Stimulated activated naive CD8-positive, alpha-beta T cell treated with anti-CD3 and anti-CD28 coated beads, Interleukin-15, Interleukin-2, amounts not matched to agents 100 U/mL and 50 U/mL, for 24 hours (primary cell): ENCODE measurements around the gene TRPC6.
"Not testable (repeated sequence)": the region's sequence is repeated elsewhere in the genome, so short reads cannot be mapped to it uniquely, and the experiment has no call there.

Source experiments
- ATAC-seq: fragments of 150-1000 bp; cut with Tn5 transposase; one replicate; pipeline ENCODE4 v1.10.0; 2021
- DNase-seq: peaks from one replicate; pipeline ENCODE4 v3.0.0; 2021

TRPC6 gene

DNA sequence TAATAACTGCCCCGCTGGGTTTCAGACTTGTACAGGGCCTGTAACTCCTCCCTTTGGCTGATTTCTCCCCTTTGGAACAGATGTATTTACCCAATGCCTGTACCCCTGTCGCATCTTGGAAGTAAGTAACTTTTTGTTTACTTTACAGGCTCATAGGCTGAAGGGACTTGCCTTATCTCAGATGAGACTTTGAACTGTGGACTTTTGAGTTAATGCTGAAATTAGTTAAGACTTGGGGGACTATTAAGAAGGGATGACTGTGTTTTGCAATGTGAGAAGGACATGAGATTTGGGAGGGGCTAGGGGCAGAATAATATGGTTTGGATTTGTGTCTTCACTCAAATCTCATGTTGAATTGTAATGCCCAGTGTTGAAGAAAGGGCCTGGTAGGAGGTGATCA, 62.0 kb downstream of the TRPC6 start:
- no peak for DNase-seq
- ATAC-seq, result no peak

DNA sequence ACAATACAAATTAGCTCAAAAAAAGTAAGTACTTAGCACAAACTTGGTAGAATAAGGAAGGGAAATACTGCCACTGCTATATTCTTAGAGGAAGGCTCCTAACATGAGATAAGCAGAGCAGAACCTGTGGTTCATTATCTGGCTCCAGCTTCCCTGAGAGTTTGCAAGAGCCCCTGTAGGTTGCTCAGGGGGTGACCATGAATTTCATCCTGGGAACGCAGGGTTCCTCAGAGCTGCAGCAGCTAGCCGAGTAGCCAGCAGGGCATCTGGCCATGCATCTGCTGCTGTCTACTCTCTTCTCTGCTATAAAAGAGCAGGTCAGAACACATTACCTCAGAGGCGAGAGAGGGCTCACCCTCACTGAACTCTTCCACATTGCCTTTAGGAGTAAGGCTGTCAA, 67.3 kb downstream of the TRPC6 start:
- ATAC-seq (no peak), DNase-seq (no peak)

DNA sequence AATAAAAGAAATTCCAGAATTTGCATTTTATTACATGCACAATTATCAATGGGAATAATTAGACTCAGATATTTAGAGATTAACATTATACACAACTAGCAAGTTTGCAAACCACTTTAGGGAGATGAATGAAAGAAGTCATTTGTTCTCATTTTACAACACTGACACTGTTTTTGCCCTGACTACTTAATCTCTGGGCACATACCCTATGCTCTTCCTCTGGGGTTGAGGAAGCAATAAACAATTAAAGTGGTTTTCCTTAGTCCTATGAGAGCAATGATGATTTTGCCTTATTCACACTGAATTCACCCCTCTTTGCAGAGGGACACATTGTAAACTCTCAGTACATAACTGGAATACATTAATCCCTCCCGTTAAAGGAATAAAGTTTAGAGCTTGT, 72.7 kb downstream of the TRPC6 start:
- DNase-seq, result no peak
- no peak for ATAC-seq

DNA sequence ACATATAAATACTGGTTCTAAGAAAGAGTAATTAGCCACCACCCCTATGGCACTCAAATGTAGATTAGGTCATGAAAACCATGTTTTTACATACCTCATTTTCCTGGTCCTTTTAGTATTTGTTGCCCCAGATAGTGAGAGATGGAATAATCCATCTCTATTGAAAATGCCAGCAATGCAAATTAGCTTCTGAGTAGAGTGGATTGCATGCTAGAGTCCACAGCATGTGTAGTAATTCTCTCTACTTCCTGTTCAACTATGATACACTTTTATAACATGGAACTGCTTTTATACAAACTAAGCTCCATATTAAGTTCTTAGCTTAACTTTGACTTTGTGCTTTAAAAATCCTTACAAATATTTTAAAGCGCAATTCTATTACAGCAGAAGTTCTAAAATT, 73.2 kb downstream of the TRPC6 start:
- ATAC-seq (no peak), DNase-seq (no peak)

DNA sequence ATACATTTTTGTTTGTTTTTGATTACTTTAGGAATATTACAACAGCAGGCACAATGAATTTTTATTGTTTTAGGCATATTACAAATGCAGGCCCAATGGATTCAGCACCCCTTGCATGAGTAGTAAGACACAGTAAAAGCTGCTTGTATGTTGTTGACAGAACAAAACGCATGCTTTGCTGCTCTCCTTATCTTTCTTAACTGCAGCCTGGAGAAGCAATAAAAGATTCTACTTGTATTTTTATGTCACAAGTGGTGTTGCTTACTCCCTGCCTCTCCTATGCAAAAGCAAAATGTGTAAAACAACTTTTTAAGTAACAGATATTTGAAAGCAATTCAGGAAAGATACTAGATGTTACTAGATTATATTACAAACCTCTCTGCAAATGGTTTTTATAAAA, 73.9 kb downstream of the TRPC6 start:
- no peak for DNase-seq
- no peak for ATAC-seq

DNA sequence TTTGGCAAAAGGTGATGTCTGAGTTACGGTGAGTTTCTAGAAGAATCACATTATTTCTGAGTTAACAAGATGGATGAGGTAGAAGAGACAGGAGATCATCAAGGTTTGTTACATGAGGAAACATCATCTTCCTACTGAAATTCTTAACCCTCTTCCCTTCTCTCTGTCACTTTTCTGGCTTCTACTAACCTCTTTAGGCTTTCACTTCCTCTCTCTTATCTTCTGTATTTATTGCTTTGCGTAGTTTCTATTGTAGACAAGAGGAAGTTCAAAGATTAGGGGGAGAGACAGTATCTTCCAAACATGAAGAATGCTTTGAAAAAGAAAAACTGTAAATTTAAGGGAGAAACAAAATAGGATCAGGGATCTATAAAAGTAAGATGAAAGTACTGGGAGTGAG, 75.4 kb downstream of the TRPC6 start:
- ATAC-seq (no peak), DNase-seq (no peak)

DNA sequence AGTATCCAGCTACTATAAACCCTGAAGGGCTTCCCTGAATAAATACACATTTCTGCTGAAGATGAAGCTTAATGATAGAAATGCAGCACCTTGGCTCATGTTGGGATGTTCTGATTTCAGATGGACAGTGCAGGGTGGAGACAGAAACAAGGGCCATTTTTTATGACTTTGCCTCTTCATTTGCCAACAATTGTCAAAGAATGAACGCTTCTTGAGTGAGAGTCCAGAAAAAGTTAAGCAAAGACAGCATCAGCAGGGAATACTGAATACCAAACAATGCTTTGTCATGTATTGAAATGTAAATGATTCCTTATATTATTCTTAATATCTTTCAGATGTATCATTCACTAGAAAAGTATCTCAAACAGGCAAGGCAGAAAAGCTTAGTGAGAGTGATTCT, 84.9 kb downstream of the TRPC6 start:
- ATAC-seq (no peak), DNase-seq (no peak)

DNA sequence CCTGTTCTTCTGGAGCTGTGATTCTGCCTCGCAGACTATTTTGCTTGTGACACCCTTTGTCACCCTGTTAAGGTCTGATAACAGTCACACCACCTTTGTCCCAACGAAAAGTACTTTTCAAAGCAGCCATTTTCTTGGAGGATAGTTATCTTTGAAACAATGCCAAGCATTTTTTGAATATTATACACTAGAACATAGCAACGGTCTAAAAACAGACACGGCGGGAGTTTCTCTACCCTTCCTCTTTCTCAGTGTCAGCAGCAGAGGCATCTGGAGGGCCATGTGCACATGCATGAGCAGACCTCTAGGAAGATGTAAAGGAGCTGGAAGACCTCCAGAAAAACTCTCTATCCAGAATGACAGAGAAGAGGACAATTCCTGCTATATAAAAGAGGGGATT, 86.5 kb downstream of the TRPC6 start:
- no peak for ATAC-seq
- DNase-seq, result no peak

DNA sequence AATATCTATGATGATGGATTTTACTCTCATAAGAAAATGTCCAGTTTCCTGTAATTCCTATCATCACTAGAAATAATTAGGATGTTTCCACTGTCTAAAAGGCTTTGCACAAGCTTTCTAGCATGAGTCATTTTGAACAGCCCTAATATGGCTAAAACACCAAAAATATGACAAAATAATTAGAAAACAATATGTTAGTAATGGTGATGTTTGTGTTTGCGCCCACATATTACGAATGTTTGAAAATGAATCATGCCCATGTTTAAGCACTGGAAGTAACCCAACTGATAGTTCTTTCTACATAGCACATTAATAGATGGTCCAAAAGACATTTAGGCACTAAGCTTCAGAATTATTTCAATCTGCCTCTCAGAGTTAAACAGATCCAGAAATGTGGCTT, 96.0 kb downstream of the TRPC6 start:
- DNase-seq, result no peak
- no peak for ATAC-seq

DNA sequence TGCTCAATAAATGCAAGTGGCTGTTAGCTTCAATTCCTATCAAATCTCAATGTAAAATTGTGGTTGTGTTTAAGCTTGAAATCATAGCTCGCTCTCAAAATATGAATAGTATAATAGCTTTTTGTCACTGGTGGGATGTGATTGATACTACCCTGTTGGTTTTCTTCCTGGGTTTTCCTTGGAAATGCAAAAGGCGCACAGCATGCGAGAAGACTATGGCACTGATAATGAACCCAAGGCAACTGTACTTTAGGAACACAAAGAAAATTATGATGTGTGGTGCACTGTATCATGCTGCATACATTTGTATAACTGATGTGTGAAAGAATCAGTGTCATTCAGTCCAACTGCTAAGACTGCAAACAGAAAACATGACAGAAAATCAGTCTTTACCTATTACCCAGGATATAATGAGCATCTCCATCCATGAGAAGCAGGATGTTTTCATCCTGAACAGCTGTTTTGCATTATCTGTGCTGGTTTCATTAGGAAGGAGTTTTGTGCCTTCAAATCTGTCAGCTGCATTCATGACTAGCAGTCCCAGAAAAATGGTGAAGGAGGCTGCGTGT, 101.2 kb downstream of the TRPC6 start:
- no peak for ATAC-seq
- no peak for DNase-seq

DNA sequence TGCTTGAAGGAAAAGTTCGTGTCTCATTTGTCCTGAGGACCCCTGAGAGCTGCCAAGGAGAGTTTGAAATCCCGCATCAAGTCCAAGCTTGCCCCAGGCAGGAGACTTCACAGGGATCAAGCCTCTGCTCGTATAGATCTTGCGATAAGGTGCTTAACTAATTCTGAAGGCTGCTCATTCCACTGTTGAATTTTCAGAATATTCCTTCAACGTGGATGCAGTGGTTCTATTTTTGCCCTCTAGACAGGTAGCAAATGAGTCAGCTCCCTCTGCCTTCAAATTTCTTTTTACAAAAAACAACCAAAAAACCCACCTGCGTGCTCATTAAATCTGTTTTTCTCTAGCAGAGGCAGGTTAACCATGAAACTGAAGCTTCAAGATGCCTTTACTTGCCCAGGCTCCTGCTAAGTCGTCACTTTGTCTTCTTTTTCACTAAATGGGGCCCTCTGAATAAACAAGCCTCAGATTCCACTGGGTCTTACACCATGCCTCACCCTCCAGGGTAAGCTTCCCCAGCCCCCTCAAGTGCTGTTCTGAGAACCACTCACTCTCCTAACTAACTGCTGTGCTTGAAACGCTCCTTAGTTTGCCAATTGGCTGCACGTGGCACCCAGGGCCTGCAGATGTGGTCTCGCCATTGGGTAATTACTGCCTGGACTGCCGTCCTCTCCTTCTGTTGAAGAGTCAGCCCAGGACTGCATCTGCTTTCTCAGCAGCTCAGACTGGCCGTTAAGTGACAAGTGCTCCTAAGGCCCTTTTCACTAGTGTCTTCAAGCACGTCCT, 105.0 kb downstream of the TRPC6 start:
- DNase-seq (no peak), ATAC-seq (no peak)

DNA sequence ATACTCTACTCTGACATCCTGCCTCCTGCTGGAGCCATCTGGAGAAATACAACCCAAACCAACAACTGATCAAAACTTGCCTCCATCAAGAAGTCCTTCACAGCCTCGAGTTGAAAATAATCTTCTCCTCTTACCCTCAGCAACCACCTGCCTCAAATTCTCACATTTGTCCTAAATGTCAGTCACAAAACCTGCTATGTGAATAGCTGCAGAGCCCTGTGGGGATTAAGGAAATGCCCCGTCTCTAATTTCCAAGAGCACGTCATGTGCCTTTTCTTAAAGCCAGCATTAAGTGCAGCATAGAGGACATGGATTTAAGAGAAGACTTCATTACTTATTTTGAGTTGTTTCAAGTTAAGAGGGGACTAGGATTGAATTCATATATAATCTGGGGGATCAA, 105.9 kb downstream of the TRPC6 start:
- DNase-seq (no peak), ATAC-seq (no peak)

DNA sequence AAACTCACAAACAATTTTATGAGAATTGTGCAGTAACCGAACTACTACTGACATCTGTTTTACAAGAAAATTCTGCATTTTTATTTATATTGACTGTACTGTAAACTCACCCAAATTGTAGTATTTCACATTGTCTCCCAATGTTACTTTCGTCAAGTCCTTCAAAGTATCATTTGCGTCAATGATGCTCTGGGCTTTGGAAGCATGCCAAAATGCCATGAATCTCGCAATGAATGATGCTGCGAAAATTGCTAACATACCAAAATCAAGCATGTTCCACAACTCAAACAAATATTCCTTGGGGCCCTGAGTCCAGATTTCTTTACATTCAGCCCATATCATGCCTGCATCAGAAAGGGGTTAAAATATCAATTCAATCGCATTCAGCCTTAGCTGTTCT, 107.6 kb downstream of the TRPC6 start:
- ATAC-seq (no peak), DNase-seq (no peak)

DNA sequence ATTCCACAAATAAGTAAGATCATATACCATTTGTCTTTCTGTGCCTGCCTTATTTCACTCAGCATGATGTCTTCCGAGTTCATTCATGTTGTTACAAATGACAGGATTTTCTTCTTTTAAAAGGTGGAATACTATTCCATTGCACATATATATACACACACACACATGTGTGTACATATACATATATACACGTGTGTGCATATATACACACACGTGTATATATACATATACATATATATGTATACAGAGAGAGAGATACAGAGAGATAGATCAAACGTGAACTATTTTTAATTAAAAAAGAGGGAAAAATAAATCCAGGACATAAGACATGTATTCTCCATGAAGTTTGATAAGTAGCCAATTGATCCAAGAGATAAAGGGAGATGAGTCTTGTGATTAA, 108.1 kb downstream of the TRPC6 start:
- DNase-seq, result no peak

DNA sequence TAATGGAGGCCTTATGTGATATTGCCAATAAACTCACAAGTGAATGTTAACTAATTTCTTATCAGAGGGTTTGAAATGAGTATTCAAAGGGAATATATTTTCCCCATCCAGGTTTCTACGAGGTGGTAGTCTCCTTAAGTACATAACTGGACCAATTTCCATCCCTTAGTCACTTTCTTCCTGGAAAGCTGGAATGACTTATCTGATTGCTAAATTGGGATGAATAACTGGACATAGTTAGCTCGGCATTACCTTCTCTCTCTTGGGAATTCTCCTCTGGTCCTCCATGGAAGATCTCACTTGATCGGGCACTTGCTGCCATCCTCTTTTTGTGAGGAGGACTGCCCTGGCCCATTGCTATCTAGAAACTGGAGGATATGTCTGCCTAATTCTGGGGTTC, 109.1 kb downstream of the TRPC6 start:
- no peak for DNase-seq
- no peak for ATAC-seq

More for the DNA sequence above, 108.1 kb downstream of the TRPC6 start:
- no peak for ATAC-seq

DNA sequence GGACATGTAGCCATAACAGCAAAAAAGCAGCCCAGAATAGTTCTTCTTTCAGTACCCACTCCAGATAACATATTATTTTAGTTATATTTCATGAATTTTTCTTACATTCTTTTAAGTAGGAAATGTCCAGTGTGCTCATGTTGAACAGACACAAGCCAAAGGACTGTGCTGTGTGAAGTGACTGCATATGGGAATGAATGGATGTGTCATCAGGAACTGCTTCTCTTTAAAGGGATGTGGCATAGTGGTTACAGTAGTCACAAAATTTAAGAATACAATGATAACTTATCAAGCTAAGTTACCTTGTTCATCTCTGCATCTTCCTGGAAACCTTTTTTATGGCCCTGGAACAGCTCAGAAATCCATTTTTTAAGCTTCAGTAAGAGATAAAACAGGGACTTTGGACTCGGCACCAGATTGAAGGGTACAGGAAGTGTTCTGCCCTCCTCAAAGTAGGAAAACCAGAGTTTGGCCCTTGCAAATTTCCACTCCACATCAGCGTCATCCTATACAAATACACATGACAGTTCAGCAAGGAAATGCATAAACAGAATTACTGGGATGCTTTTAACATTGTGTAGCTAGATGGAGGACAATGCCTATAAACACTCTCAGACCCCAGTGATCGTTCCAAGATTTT, 112.8 kb downstream of the TRPC6 start:
- no peak for DNase-seq
- ATAC-seq, result no peak

DNA sequence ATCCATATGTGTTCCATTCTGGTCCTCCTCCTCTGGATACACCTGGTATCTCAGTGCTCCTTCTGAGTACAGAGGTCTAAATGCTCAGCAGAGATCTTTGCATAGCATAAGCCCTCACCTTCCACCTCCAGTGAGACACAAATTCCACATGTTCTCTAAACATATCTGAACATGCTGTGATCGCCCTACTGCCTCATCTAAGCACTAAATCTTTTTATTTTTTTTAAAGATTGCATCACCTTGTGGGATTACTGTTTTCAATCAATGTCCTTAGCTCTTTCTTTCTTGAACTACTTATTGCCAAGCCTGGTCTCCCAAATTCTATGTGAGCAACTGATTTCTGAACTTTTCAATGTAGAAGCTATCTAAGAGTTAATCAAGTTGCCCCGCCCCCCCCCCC, 113.4 kb downstream of the TRPC6 start:
- ATAC-seq, result no peak
- DNase-seq, result no peak

DNA sequence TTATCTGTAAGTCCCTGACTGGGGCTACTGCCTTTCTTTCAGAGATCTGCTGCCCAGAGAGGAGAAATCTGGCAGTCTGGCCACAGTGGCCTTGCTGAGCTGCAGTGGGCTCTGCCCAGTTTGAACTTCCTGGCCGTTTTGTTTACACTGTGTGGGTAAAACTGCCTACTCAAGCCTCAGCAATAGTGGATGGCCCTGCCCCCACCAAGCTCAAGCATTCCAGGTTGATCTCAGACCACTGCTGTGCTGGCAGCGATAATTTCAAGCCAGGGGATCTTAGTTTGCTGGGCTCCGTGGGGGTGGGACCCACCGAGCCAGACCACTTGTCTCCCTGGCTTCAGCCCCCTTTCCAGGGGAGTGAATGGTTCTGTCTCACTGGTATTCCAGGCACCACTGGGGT, 117.5 kb downstream of the TRPC6 start:
- ATAC-seq (no peak), DNase-seq (no peak)

DNA sequence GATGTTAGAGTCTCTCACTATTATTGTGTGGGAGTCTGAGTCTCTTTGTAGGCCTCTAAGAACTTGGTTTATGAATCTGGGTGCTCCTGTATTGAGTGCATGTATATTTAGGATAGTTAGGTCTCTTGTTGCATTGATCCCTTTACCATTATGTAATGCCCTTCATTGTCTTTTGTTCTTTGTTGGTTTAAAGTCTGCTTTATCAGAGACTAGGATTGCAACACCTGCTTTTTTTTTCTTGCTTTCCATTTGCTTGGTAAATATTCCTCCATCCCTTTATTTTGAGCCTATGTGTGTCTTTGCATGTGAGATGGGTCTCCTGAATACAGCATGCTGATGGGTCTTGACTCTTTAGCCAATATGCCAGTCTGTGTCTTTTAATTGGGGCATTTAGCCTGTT, 119.4 kb downstream of the TRPC6 start:
- ATAC-seq, DNase-seq: not testable (repeated sequence)

DNA sequence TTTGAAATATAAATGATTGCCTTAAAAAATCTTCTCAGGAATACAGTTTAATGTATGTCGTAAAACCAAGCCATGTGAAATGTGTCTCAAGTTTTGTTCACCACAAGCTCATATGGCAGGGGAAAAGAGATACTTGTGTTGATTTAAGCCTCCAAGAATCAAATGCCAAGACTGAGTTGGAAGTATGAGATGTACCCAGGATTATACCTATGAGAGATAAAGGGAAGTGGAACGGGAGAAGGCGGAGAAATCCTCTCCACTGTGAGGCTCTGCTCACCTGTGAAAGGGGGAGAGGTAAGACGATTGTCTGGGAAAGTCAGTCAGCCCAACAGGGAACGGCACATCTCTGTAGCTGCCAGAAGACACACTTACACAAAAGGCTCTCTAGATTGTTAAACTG, 124.8 kb downstream of the TRPC6 start:
- ATAC-seq (no peak), DNase-seq (no peak)

DNA sequence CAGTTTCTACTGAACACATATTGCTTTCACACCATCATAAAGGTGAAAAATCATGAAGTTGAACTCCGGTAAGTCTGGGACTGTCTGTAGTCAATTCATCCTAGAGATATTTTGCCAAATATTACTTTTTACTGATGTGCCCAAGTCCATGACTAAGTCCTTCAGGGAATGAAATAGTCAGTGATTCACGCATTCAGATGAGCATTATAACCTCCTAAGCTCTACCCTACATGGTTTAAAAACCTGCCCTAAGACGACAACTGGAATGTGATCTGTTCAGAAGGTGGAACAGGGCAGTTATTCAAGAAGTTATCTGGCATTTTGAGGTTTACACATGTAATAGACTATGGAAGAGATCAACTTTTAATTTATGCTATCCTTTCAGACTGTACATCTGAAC, 125.6 kb downstream of the TRPC6 start:
- DNase-seq (no peak), ATAC-seq (no peak)

DNA sequence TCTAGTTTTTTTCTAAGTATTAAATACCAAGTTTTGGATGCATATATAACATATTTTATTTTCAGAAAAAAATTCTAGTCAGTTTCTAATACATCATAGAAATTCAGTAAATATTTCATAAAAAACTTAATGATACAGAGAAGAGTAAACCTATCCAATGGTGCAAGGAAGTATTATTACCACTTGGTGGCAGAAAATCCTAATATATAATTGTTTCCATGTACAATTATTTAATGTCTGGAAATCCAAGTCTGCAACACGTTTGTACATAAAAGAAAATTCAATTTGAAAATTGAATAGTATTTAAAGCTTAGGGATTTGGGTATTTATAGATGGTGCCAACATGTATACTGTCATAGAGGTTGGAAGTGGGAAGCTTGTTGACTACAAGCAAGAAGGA, 127.0 kb downstream of the TRPC6 start:
- DNase-seq (no peak), ATAC-seq (no peak)

DNA sequence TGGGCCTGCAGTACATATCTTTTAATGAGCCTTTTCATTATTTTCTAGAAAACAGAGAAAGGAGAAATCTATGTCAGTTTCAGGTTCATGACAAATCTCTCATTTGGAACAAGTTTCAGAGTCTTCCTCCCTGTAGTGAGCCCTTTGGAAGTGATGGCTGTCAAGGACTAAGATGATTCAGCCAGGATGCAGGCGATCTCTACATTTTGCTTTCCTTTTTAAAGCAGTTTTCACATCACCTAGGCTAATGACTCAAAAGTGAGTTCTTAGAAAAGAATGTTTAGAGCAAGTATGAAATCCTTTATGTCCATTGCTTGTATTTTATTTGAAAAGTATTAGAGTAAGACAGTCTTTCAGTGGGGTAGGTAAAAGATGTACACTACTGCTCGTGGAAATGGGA, 130.1 kb downstream of the TRPC6 start:
- DNase-seq (no peak), ATAC-seq (no peak)

DNA sequence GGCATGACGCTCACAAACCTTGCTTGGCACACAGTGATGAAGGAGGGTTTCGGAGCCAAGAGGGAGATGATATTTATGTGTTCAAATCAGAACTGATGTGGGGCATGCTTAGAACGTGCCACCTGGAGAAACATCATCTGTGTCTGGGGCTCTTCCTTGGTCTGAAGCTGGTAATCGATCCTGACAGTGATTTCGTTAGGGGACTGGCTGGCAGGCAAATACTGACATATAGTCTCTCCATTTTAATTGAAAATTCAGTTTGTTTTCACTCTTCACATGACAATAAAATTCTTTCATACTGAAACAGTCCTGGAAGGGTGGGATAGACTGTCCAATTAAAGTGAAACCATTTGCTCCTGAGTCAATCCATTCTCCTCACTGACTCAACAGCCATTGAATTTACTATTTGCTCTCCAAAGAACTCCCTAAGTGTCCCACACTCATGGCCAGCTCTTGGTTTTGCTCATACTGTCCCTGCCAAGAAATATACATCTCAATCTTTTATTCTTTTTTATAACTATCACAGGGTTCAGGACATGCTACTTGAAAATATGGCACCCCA, 134.8 kb downstream of the TRPC6 start:
- ATAC-seq (no peak), DNase-seq (no peak)
